ENCODE results near the gene CMTM2. TPM values are rescaled to one million over a fixed set of nuclear protein-coding genes. Genes with fewer than 3 reads are reported as not detected.

The CMTM2 gene
- total RNA-seq, 1 donor = not detected

DNA sequence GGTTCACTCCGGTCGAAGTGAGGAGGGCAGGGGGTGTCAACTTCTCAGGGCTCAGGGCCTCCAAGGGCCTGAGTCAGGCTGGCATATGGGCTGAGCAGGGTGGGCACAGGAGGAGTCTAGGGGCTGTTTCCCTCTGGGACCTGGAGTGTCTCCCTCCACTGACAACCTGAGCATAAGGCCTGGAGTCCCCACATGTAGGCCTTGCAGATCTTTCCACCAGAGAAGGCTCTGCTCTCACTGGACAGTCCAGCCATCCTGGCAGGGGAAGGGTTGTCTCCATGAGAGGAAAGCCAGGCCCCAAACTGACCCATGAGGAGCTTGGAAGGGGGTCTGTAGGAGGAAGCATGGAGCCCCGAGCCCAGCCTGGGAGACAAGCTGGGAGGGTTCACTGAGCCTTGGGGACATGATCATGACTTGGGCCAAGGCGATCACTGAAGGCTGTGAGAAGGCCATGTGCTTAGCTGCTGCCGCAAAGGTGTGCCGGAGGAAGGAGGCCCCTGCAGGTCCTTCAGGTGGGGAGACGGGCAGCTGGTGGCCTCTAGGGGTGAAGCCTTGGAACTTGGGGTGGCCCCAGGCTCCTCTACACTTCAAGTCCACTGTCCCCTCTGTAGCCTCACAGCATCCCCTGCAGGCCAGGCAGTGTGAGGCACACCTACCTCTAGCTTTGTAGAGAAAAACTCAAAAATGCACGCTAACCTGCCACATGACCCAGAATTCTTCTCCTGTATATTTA, 9.9 kb downstream of the CMTM2 start:
- H3K4me3 ChIP-seq (ENCODE audit: insufficient read depth, low read length) = no peak overlapping the region
- DNase-seq (ENCODE audit: insufficient read length, low spot score, missing footprints) = peak; percentile 88
- H3K79me2 ChIP-seq (ENCODE audit: insufficient read depth, low read length) = no peaks in the 10 kb centered on the region
- H2AFZ ChIP-seq (ENCODE audit: low read length) = peak overlapping the region; percentile 29
- no peaks in the 10 kb centered on the region for H3K36me3 ChIP-seq (ENCODE audit: insufficient read depth, low read length)
- peaks cover 4% of the 10 kb centered on the region for H3K4me1 ChIP-seq (ENCODE audit: insufficient read depth, low read length)
- H3K27ac ChIP-seq (ENCODE audit: low read depth, low read length) = no peak overlapping the region
- H3K9me3 ChIP-seq (ENCODE audit: low read depth, low read length) = no peaks in the 10 kb centered on the region
- no peak overlapping the region for H3K4me2 ChIP-seq (ENCODE audit: insufficient read depth, low read length)
- no peaks in the 10 kb centered on the region for H4K20me1 ChIP-seq (ENCODE audit: insufficient read depth, low read length)
- H3K27me3 ChIP-seq (ENCODE audit: insufficient read depth, low read length) = no peaks in the 10 kb centered on the region
- TF ChIP-seq, protein P1, sequence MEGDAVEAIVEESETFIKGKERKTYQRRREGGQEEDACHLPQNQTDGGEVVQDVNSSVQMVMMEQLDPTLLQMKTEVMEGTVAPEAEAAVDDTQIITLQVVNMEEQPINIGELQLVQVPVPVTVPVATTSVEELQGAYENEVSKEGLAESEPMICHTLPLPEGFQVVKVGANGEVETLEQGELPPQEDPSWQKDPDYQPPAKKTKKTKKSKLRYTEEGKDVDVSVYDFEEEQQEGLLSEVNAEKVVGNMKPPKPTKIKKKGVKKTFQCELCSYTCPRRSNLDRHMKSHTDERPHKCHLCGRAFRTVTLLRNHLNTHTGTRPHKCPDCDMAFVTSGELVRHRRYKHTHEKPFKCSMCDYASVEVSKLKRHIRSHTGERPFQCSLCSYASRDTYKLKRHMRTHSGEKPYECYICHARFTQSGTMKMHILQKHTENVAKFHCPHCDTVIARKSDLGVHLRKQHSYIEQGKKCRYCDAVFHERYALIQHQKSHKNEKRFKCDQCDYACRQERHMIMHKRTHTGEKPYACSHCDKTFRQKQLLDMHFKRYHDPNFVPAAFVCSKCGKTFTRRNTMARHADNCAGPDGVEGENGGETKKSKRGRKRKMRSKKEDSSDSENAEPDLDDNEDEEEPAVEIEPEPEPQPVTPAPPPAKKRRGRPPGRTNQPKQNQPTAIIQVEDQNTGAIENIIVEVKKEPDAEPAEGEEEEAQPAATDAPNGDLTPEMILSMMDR (IDR thresholded peaks at IDR 0.05; ENCODE audit: extremely low read depth, low read depth, low read length) = peak; percentile 84

DNA sequence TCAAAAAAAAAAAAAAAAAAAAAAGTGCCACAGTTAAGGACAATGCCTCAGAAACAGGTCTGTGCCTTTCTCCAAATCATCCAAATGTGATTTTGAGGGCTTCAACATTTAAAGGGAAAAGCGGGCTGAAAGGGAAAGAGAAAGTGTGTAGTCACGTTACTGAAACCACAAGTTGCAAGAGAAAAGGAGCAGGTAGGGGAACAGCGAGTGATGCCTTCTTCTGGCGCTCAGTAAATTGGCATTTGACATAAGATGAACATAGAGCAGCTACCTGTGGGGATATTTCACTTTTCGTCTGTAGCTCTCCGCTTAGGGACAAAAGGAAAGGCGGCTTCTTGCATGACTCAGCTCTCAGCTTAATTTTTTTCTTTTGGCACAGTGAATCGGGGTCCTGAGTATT, 11.1 kb downstream of the CMTM2 start:
- Histone ChIP-seq H3K4me3 (ENCODE audit: insufficient read depth, low read length) (peak overlapping the region; percentile 15), H3K36me3 (ENCODE audit: insufficient read depth, low read length) (no peaks in the 10 kb centered on the region), H3K27me3 (ENCODE audit: insufficient read depth, low read length) (no peaks in the 10 kb centered on the region), H2AFZ (ENCODE audit: low read length) (no peak overlapping the region), H3K79me2 (ENCODE audit: insufficient read depth, low read length) (no peaks in the 10 kb centered on the region), H3K9me3 (ENCODE audit: low read depth, low read length) (no peaks in the 10 kb centered on the region), H3K27ac (ENCODE audit: low read depth, low read length) (no peak overlapping the region), H3K4me1 (ENCODE audit: insufficient read depth, low read length) (peaks cover 4% of the 10 kb centered on the region), H4K20me1 (ENCODE audit: insufficient read depth, low read length) (no peaks in the 10 kb centered on the region), H3K4me2 (ENCODE audit: insufficient read depth, low read length) (peak overlapping the region; percentile 42)
- no peak for DNase-seq (ENCODE audit: insufficient read length, low spot score, missing footprints)
- TF ChIP-seq, protein P1 (IDR thresholded peaks at IDR 0.05; ENCODE audit: extremely low read depth, low read depth, low read length) = no peak

DNA sequence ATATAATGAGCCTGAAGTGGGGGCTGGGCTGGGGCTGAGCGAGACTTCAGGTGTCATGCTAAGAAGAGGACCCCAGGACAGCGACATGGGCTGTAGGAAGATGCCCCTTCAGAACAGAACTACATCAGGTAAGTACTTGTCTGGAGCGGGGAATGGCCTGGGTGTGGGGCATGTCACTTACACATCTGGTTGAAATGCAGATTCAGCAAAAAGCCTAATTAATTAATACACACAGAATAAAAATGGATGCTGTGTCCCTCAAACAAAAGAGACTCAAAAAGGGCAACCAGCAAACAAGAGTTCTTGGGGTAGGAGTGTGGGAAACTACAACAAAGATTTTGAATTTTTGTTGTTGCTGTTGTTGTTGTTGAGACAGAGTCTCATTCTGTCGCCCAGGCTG, 11.8 kb downstream of the CMTM2 start:
- H3K36me3 ChIP-seq (ENCODE audit: insufficient read depth, low read length) = no peaks in the 10 kb centered on the region
- peaks cover 4% of the 10 kb centered on the region for H3K4me1 ChIP-seq (ENCODE audit: insufficient read depth, low read length)
- H2AFZ ChIP-seq (ENCODE audit: low read length) = no peak overlapping the region
- TF ChIP-seq, protein P1 (IDR thresholded peaks at IDR 0.05; ENCODE audit: extremely low read depth, low read depth, low read length) = no peak
- no peak for DNase-seq (ENCODE audit: insufficient read length, low spot score, missing footprints)
- H3K27me3 ChIP-seq (ENCODE audit: insufficient read depth, low read length) = no peaks in the 10 kb centered on the region
- H3K4me2 ChIP-seq (ENCODE audit: insufficient read depth, low read length) = no peak overlapping the region
- no peak overlapping the region for H3K4me3 ChIP-seq (ENCODE audit: insufficient read depth, low read length)
- no peaks in the 10 kb centered on the region for H3K79me2 ChIP-seq (ENCODE audit: insufficient read depth, low read length)
- H3K9me3 ChIP-seq (ENCODE audit: low read depth, low read length) = no peaks in the 10 kb centered on the region
- H4K20me1 ChIP-seq (ENCODE audit: insufficient read depth, low read length) = no peaks in the 10 kb centered on the region
- H3K27ac ChIP-seq (ENCODE audit: low read depth, low read length) = no peak overlapping the region

DNA sequence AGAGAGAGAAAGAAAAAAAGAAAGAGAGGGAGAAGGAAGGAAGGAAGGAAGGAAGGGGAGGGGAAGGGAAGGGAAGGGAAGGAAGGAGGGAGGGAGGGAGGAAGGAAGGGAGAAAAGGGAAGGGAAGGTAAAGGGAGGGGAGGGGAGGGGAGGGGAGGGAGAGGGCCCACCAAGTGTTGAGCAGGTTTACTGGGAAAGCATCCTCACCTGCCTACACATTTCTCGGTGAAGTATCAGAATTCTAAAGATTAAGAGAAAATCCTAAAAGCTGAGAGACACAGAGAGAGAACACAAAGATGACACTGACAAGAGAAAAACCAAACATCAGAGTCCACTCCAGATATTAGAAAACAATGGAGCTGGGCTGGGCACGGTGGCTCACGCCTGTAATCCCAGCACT, 13.0 kb downstream of the CMTM2 start:
- Histone ChIP-seq H3K4me3 (ENCODE audit: insufficient read depth, low read length) (no peak overlapping the region), H3K4me2 (ENCODE audit: insufficient read depth, low read length) (no peak overlapping the region), H3K27me3 (ENCODE audit: insufficient read depth, low read length) (no peaks in the 10 kb centered on the region), H3K4me1 (ENCODE audit: insufficient read depth, low read length) (peaks cover 4% of the 10 kb centered on the region), H3K9me3 (ENCODE audit: low read depth, low read length) (no peaks in the 10 kb centered on the region), H4K20me1 (ENCODE audit: insufficient read depth, low read length) (no peaks in the 10 kb centered on the region), H3K36me3 (ENCODE audit: insufficient read depth, low read length) (no peaks in the 10 kb centered on the region), H3K79me2 (ENCODE audit: insufficient read depth, low read length) (no peaks in the 10 kb centered on the region), H3K27ac (ENCODE audit: low read depth, low read length) (no peak overlapping the region), H2AFZ (ENCODE audit: low read length) (no peak overlapping the region)
- TF ChIP-seq, protein P1 (IDR thresholded peaks at IDR 0.05; ENCODE audit: extremely low read depth, low read depth, low read length) = no peak
- DNase-seq (ENCODE audit: insufficient read length, low spot score, missing footprints) = no peak

Data from osteoblast (primary cell).